Activated CD8-positive, alpha-beta memory T cell treated with anti-CD3 and anti-CD28 coated beads for 4 hours (primary cell): Measurements from ENCODE around the gene PYCR2.
"Not testable (repeated sequence)": the region's sequence is repeated elsewhere in the genome, so short reads cannot be mapped to it uniquely, and the experiment has no call there.

Experiments used
- DNase-seq, 2 donors: peaks; one replicate each; pipeline ENCODE4 v3.0.0-alpha.2; 2020; ENCODE audit warnings: low read depth in 2 of 2

Gene PYCR2

DNA sequence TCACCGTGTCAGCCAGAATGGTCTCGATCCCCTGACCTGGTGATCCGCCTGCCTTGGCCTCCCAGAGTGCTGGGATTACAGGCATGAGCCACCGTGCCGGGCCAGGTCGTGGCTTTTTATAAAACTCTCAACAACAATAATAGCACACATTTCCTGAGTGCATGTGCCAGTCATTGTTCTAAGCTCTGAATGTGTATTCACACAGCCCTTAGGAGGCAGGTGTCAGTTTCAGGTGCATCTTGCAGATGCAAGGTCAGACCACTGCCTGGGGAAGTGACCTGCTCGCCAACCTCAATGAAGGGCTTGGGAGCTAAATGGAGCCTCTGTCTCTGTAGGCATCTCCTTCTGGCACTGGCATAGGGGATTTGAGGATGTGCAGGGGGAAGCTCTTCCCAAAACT, 18.5 kb upstream of the PYCR2 start:
- DNase-seq: no peak

DNA sequence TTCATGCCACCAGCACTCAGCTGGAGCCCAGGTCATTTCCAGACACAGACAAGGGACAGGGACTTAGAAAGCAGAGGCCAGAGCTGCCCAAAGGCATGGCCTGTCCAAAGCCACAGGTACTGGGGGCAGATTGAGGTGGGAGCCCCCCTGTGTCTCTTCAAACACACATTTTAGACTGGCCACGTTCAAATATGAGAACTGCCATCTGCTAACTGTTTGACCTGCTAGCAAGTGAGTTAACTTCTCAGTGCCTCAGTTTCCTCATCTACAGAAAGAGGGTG, 17.8 kb upstream of the PYCR2 start:
- DNase-seq: no peak

DNA sequence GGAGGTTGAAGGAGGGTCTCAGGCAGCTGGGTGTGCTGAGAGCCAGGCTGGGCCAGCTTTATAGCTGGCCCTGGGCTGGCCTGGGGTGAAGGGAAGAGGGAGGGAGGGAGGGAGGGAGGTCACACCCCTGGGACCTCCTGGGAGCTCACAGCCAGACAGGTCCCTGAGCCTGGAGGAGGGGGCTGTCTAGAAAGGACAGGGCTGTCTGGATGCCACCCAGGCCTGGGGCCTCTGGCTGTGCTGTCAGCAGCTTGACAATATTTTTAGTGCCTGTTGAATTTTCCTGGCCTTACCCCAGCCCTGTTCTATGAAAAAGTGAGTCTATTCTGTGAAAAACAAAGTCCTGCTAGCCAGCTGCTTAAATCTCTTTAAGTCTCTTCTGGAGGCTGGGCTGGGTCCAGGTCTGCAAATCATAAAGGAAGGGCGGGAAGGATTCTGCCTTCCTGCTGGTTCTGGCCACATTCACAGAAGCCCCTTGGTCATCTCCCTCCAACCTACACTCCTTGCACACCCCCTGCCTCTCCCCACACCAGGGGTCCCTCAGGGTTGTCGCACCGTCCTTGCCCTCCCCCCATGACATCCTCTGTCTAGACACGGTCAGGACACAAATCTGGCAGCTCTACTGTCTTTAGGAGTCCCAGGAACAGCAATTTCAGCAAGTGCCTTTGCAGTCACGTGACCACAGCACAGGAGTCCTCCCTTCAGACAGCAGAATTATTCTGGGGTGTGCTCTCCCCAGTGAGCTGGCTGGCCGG, 17.3 kb upstream of the PYCR2 start, which contains the start of gene LEFTY2:
LEFTY2 (minus strand) TSS at position 34 of the 755 bp plus-strand sequence. CDS start 80 bp downstream, outside the sequence.
- DNase-seq: no peak

DNA sequence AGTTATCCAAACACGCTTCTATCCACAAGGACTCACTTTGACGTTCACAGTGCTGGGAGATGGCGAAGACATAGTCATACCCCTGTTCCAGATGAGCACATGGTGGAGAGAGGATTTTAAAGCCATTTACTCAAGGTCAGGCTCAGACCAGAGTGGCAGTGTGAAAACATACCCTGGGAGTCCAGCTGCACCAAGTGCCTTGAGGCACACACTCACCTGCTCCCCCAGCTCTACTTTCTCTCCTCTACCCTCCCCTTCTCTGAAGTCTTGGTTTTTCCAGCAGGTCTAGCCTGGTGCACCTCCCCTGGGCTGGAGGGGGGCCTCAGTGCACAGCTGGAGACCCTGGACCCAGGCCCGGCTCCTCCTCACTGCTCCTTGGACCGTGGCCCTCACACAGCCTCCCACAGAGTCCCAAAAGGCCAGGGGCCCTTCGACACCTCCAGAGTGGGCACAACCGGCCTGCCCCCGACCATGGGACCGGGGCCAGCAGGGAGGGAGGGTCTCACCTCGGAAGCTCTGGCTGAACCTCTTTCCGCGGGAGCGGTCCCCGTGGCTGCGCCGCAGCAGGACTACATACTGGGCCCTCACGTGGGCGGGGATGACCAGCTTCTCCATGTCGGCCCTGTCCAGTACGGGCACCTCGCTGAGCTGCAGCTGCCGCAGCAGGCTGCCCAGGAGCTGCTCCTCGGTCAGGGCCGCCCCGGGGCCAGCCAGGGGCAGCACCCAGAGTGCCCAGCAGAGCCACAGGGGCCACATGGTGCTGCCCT, 16.5 kb upstream of the PYCR2 start:
- DNase-seq: no peak

DNA sequence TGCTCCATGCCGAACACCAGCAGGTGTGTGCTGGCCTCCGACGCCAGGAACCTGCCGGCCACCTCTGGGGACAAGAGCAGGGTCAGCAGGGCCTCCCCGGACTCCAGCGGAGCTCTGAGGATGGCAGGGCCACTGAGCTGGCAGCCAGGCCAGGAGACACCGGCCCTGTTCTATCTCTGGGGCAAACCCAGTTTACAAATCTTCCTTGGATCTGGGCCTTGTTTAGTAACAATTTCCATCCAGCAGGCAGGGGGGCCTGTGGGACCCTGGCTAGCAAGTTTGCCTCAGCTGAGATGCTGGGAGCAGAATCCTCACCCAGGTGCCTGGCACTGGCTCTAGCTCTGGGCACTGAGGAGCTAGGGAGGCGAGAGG, 15.9 kb upstream of the PYCR2 start:
- not testable (repeated sequence) for DNase-seq

DNA sequence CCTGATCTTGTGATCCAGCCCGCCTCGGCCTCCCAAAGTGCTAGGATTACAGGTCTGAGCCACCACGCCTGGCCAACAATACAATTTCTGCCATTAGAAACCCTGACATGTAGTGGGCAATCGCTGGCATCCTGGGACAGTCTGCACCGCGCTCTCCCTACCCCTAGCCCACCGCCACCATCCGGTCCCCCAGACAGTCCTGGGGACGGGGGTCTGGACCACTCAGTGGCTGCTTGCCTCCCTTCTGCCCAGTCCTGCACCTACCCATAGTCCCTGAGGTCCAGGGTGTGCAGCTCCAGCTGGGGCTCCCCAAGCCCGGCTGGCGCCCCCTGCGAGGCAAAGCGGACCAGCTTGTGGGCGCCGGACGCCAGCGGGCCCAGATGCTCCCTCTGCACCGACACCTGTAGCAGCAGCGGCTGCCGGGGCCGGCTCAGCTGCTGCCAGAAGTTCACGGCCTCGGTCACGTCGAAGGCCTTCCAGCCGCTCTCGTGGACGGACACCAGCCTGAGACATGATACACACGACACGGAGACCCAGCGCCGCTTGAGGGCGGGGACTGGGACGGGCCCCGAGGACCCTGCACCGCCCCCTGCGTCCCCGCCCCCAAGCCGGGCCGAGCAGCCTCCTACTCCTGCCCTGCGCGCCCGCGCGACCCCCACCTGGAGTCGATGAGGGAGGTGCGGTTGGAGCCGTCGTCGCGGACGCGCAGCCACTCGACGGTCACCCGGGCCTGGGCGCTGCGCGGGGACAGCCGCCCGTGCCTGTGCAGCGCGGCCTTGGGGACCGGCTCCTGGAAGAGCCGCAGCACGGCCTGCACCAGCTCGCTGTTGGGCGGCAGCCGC, 15.3 kb upstream of the PYCR2 start:
- not testable (repeated sequence) for DNase-seq

DNA sequence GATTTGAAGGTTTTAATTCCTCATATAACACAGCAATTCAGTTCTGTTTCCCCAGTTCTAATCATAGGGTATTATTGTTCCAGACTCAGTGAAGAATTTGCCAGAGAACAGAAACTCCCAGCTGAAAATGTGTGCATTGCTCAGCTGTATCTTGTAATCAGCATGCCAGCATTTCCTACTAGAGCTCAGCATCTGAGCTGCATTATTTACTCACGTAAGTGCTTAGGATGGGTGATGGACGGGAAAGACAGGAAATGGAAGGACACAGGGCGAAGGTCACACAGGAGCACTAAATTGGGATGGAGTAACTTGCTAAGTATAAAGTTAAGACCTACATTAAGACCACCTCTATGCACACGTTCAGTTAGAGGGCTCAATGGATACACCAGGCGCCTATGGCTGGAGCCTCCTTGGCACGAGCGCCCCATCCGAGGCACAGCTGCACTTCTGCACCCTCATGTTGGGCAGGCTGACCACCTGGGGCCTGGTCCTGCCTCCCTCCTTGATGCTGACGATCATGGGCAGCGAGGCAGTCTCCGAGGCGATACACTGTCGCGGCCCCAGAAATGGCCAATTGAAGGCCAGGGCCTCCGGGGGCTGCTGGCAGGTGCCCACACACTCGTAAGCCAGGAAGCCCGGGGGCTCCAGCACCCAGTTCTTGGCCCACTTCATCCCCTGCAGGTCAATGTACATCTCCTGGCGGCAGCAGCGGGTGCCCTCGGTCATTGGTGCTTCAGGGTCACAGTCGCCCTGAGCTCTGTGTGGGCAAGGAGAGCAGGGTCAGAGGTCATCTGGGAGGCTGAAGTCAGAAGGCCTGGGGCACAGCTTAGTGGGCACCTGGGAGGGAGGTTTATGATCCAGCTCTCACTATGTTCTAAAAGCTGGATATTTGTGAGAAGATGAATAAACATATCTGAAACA, 13.3 kb upstream of the PYCR2 start:
- DNase-seq: no peak

DNA sequence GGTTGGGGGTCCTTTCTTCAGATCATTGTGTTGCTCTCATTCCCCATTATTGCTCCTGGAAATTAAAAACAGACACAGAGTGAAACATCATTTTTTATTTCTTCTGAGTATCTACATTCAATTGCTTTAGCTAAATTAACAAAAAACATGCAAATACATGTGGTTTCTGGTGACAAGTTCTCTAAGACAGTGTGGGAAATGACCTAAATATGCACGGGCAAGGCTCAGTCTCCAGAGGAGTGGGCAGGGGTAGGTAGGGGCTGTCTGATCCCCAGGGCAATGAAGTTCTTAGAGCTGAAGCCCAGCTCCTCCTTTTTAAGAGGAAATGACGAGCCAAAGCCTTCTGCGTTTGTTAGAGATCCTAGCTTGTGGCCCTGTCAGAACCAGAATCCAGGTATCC, 12.5 kb upstream of the PYCR2 start:
- no peak for DNase-seq

DNA sequence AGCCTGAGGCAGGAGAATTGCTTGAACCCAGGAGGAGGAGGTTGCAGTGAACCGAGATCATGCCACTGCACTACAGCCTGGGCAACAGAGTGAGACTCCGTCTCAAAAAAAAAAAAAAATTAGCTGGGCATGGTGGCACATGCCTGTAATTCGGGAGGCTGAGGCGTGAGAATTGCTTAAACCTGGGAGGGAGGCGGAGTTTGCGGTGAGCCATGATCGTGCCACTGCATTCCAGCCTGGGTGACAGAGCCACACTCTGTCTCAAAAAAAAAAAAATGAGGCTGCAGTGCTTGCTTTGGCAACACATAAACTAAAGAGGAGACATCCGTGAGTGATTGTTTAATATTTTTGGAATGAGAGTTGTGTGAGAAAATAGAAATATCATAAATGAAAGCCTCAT, 12.0 kb upstream of the PYCR2 start:
- DNase-seq: not testable (repeated sequence)

DNA sequence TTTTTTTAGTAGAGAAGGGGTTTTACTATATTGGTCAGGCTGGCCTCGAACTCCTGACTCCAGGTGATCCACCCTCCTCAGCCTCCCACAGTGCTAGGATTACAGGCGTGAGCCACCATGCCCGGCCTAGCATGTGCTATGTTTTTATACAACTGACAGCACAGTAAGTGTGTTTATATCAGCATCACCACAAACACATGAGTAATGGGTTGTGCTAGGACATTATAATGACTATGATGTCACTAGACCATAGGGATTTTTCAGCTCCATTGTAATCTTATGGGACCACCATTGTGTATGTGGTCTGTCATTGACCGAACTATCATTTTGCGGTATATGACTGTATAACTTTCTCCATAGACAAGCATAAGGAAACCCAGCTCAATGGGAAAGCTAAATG, 10.7 kb upstream of the PYCR2 start:
- DNase-seq: no peak

DNA sequence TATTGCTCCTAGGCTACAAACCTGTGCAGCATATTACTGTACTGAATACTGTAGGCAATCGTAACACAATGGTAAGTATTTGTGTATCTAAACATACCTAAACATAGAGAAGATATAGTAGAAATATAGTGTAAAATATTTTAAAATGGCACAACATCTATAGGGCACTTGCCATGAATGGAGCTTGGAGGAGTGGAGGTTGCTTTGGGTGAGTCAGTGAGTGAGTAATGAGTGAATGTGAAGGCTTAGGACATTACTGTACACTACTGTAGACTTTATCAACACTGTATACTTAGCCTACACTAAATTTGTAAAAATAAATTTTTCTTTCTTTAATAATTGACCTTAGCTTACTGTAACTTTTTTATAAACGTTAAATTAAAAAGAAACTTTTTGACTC, 9.0 kb upstream of the PYCR2 start:
- DNase-seq: no peak

DNA sequence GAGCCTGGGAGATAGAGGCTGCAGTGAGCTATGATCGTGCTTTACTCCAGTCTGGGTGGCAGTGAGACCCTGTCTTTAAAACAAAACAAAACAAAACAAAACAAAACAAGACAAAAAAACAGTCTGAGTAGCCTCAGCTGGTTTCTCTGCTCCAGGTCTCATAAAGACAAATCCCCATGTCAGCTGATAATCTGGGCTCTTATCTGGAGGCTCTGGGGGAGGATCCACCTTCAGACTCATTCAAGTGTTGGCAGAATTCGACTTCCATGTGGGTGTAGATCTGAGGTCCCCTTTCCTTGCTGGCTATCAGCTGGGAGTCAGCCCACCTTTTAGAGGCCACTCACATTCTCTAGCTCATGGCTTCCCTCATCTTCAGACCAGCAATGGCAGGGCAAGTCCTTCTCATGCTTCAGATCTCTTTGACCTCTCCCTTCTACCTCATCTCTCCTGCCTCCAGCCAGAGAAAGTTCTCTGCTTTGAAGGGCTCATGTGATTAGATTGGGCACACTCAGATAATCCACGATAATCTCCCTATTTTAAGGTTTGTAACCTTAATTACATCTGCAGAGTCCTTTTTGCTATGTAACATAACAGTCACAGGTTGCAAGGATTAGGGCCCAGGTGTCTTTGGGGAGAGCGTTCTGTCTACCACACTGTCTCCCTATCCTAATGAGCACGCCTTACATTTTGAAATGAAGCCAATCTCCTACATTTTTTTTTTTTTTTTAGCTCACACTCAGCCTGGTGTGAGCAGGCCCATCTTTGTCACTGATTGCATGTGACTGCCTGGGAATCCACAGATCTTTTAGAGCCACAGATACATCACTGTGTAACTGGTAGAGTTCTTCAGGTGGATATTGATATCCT, 7.5 kb upstream of the PYCR2 start:
- DNase-seq: no peak

DNA sequence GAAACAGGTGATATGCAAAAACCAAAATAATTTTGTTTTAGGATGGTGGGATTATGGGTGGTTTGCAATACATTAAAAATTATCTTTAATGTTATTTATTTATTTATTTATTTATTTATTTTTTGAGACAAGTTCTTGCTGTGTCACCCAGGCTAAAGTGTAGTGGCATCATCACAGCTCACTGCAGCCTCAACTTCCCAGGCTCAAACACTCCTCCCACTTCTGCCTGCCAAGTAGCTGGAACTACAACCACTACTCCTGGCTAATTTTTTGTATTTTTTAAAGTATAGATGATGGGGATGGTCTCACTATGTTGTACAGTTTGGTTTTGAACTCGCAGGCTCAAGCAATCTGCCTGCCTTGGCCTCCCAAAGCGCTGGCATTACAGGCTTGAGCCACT, 6.5 kb upstream of the PYCR2 start:
- no peak for DNase-seq

DNA sequence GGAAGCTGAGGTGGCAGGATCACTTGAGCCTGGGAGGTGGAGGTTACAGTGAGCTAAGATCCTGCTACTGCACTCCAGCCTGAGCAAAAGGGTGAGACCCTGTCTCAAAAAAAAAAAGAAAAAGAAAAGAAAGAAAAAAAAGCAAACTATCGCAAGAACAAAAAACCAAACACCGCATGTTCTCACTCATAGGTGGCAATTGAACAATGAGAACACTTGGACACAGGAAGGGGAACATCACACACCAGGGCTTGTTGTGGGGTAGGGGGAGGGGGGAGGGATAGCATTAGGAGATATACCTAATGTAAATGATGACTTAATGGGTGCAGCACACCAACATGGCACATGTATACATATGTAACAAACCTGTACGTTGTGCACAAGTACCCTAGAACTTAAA, 5.4 kb upstream of the PYCR2 start:
- not testable (repeated sequence) for DNase-seq

DNA sequence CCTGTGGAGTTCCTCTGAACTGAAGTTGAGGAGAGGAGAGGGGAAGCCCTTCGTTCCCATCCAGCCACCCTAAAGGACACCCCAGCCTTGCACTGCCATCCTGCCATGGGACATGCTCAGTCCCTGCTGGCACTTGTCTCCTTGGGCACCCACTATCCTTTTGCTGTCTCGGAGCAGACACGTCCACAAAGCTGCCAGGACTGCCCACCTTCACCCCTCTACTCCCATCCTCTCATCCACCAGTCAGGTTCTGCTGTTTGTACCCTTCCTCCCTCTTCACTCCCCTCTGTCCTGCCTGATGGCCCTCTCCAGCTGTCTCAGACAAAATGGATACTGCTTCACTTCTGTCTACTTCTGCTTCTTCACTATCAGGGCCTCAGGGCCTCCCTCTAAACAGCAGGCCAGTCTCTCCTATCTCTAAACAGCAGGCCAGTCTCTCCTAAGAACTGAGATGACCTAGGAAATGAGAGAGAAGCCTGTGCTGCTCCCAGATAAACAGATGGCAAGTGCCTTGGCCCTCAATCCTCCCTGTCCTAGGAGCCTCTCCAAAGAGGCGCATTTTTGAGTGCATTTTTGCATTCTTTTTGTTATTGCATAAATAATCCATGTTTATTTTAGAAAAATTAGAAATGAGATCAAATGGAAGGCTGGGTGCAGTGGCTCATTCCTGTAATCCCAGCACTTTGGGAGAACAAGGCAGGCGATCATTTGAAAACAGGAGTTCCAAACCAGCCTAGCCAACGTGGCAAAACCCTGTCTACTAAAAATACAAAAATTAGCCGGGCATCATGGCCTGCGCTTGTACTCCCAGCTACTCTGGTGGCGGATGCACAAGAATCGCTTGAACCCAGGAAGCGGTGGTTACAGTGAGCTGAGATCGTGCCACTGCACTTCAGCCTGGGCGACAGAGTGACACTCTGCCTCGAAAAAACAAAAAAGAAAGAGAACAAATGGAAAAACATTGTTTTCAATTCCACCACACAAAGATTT, 4.4 kb upstream of the PYCR2 start:
- DNase-seq: no peak

DNA sequence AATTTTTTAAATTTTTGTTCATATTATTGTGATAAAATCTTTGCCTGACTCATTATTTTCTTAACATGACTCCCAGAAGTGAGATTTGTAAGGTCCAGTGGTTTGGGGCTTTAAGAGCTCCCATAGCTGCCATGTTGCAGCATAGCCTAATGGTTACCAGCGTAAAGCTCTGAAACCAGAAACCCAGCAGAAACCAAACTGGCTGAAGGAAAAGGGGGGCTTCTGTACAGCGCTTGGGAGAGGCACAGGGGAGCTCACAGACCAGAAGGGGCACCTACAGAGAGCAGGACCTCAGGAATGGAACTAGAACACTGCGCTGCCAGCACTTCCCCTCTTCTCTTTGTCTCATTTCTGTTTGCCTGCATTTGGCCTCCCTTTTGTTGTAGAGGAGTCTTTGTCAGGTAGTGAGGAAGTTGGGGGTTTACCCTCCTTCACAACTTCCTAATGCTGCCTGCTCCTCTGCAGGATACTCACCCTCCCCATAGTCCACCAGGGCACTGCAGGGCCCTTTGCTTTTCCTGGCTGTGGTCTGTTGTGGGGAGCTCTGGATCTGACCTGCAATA, 2.6 kb upstream of the PYCR2 start:
- no peak for DNase-seq

DNA sequence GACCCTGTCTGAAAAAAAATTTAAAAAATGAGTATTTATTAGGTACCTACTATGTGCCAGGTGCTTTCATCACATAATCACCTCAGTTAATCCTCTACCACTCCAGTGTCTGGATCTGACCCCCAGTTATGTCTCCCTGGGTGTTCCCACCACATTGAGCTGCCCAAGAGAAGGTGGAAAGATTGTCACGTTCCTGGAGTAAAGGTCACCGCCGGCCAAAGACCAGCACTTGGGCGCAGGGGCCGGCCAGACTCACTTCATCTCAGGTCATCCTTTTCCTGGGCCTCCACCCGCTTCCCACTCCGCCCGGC, 714 bp downstream of the PYCR2 start:
- DNase-seq: no peak

DNA sequence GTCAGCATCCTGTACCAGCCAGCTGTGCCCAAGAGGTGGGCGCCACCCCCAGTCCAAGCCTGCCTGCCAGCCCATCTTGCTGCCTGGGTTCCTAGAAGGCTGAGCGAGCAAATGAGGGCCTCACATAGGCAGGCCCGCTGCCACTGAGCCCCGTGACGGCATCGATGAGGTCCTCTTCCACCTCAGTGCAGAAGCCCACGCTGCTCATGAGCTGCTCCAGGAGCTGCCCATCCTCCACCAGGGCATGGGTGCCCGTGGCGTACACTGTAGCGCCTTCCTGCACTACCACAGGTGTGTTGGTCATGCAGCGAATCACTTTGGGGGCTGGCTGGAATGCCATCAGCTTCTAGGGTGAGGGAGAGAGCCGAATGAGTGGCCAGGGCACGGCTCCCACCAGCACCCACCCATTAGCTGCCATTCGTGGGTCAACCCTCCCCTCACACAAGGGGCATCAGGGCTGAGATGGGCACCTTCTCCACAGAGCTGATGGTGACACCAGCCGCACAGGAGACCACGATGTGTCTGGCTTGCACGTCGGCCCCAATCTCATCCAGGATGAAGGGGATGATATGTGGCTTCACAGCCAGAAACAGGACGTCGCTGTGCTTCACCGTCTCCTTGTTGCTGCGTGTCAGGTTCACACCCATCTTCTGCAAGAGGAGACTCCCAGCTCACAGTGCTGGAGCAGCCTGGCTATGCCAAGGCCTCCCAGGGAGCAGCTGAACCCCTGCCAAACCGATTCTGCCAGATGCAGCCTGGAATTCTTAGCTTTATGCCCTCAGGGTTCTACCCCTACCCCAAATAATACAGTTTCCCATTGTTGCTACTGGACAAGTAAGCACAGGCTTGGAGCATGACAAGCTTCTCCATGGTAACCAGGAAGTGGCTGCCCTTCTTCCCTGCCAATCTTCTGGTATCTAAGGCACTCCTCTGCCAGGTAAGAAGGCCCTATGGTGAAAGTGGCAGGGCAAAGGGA, 2.0 kb downstream of the PYCR2 start:
- no peak for DNase-seq
